Lower leg skin (tissue), 4 donors: Measurements from ENCODE around the gene RAPGEF5. TPM values are rescaled to one million over a fixed set of nuclear protein-coding genes. Genes with fewer than 3 reads are reported as not detected.

Experiments
- DNase-seq, 2 donors: peaks; one replicate each; pipeline ENCODE4 v3.0.0-alpha.2; 2019; ENCODE audit warnings: low spot score in 2 of 2
- H3K4me3 ChIP-seq: fragments of 200-600 bp; sonication (generic); 2 replicates; pipeline ENCODE4 v1.5.1; 2017; ENCODE audit warnings: mild to moderate bottlenecking, low read depth; ENCODE audit not compliant: poor library complexity, severe bottlenecking
- CTCF ChIP-seq, 3 donors: fragments of 450-650 bp; IDR thresholded peaks; one replicate each; pipeline ENCODE4 v1.5.1; 2016; ENCODE audit warnings: antibody characterized with exemption in 3 of 3, mild to moderate bottlenecking in 3 of 3, moderate library complexity in 2 of 3
- POLR2A ChIP-seq, 2 donors: fragments of 450-650 bp; IDR thresholded peaks; one replicate each; pipeline ENCODE4 v1.6.1; 2016 to 2017; ENCODE audit warnings: antibody characterized with exemption in 2 of 2, mild to moderate bottlenecking in 1 of 2, moderate library complexity in 1 of 2
- WGBS, 2 donors: methylation state at CpG; one replicate each; pipeline ENCODE4 v1.1.5; 2018; 5-methylcytosine and 5-hydroxymethylcytosine counted together
- intact Hi-C: fragments of 100-400 bp; cut with DNase I; formaldehyde crosslinking; loops from one replicate; pipeline ENCODE4 v1.15.0; 2023; ENCODE audit warnings: low total_unique reads
- total RNA-seq, 4 donors: library from RNA; depleted of rRNA; stranded (reverse); fragments of >200 nt; gene quantifications; one replicate each; pipeline ENCODE4 v1.1.0, GENCODE V29; 2016

The RAPGEF5 gene
- total RNA-seq, 4 donors from 2014 or later, result 19.4 to 47.7 (median 25.2) TPM

GRCh38 chr7:22167482-22167881, 189.5 kb downstream of the RAPGEF5 start:
- intact Hi-C loops, result no loop called here
- DNase-seq, result no peak
- H3K4me3 ChIP-seq, result no peak overlapping the region
- 86% methylated on average over 1 of the region's 1 CpG for WGBS, 2 donors
- no peak for TF ChIP-seq POLR2A (IDR thresholded peaks at IDR 0.05)

- WGBS, 2 donors, result 44 to 46% methylated on average over 2 of the region's 2 CpGs
- DNase-seq, result no peak
- intact Hi-C loops, result no loop called here
- H3K4me3 ChIP-seq, result no peak overlapping the region
- TF ChIP-seq CTCF (IDR thresholded peaks at IDR 0.05), result no peak
- no peak for TF ChIP-seq POLR2A (IDR thresholded peaks at IDR 0.05)
Measured at GRCh38 chr7:22166928-22167327, 190.0 kb downstream of the RAPGEF5 start.

GRCh38 chr7:22159341-22159740, 197.6 kb downstream of the RAPGEF5 start:
- DNase-seq, result no peak
- no peak overlapping the region for H3K4me3 ChIP-seq
- intact Hi-C loops, result no loop called here
- WGBS, 2 donors, result 46 to 47% methylated on average over 2 of the region's 2 CpGs
- TF ChIP-seq CTCF (IDR thresholded peaks at IDR 0.05) (no peak), POLR2A (IDR thresholded peaks at IDR 0.05) (no peak)

GRCh38 chr7:22157552-22157951, 199.4 kb downstream of the RAPGEF5 start:
- no peak overlapping the region for H3K4me3 ChIP-seq
- intact Hi-C loops, result no loop called here
- WGBS, 2 donors, result 61 to 68% methylated on average over 9 of the region's 9 CpGs
- no peak for DNase-seq
- TF ChIP-seq CTCF (IDR thresholded peaks at IDR 0.05) (no peak), POLR2A (IDR thresholded peaks at IDR 0.05) (no peak)

- intact Hi-C loops, result no loop called here
- H3K4me3 ChIP-seq, result no peak overlapping the region
- TF ChIP-seq POLR2A (IDR thresholded peaks at IDR 0.05) (no peak), CTCF (IDR thresholded peaks at IDR 0.05) (no peak)
- no peak for DNase-seq
- 73 to 81% methylated on average over 4 of the region's 4 CpGs for WGBS, 2 donors
Measured at GRCh38 chr7:22156205-22156604, 200.7 kb downstream of the RAPGEF5 start.

GRCh38 chr7:22154143-22154529, 202.8 kb downstream of the RAPGEF5 start:
- 53 to 68% methylated on average over 2 of the region's 2 CpGs for WGBS, 2 donors
- H3K4me3 ChIP-seq, result no peak overlapping the region
- TF ChIP-seq POLR2A (IDR thresholded peaks at IDR 0.05) (no peak), CTCF (IDR thresholded peaks at IDR 0.05) (no peak)
- intact Hi-C loops, result no loop called here
- DNase-seq, result no peak
